OCI-LY3 (cell line): Measurements from ENCODE around the gene ANKRD39.

Source experiments
- H2AFZ ChIP-seq: fragments of 200-600, 300-600 bp; shearing (Covaris generic); 2 replicates; pipeline ENCODE4 v1.6.0; 2014; ENCODE audit warnings: antibody characterized with exemption, low read depth, low read length
- H3K27ac ChIP-seq: fragments of 200-600, 300-600 bp; sonication (generic); 2 replicates; pipeline ENCODE4 v1.5.1; 2014; ENCODE audit warnings: mild to moderate bottlenecking, low read length, moderate library complexity, mixed read lengths
- H3K27me3 ChIP-seq: fragments of 200-600, 300-600 bp; sonication (generic); 2 replicates; pipeline ENCODE4 v1.6.1; 2014; ENCODE audit warnings: low read depth, low read length, mixed read lengths
- H3K36me3 ChIP-seq: fragments of 200-600, 300-600 bp; sonication (generic); replicated peaks from 2 replicates; pipeline ENCODE3; 2014; ENCODE audit warnings: low read depth, low read length, mixed read lengths
- H3K4me1 ChIP-seq: fragments of 300-600, 200-600 bp; sonication (generic); 2 replicates; pipeline ENCODE4 v1.6.1; 2014; ENCODE audit warnings: low read length, mixed read lengths
- H3K4me2 ChIP-seq: fragments of 200-600, 300-600 bp; sonication (generic); 2 replicates; pipeline ENCODE4 v1.6.1; 2014; ENCODE audit warnings: low read length, mixed read lengths
- H3K4me3 ChIP-seq: fragments of 300-600, 200-600 bp; sonication (generic); 2 replicates; pipeline ENCODE4 v1.5.1; 2014; ENCODE audit warnings: antibody characterized with exemption, mild to moderate bottlenecking, low read length, moderate library complexity
- H3K79me2 ChIP-seq: fragments of 300-600, 200-600 bp; shearing (Covaris generic); 2 replicates; pipeline ENCODE4 v1.6.1; 2014; ENCODE audit warnings: mild to moderate bottlenecking, low read length, mixed read lengths
- H3K9ac ChIP-seq: fragments of 300-600, 200-600 bp; shearing (Covaris generic); 2 replicates; pipeline ENCODE4 v1.6.0; 2014; ENCODE audit warnings: mild to moderate bottlenecking, low read length, moderate library complexity
- H3K9me3 ChIP-seq: fragments of 200-600, 300-600 bp; shearing (Covaris generic); 2 replicates; pipeline ENCODE4 v1.6.1; 2014; ENCODE audit warnings: low read length, mixed read lengths; ENCODE audit not compliant: insufficient read depth
- H4K20me1 ChIP-seq: fragments of 200-600, 300-600 bp; sonication (generic); 2 replicates; pipeline ENCODE4 v1.6.1; 2016; ENCODE audit warnings: low read length, mixed read lengths; ENCODE audit not compliant: insufficient read depth
- CTCF ChIP-seq: fragments of 200-600, 300-600 bp; sonication (generic); IDR thresholded peaks from 2 replicates; pipeline ENCODE4 v1.5.1; 2014; ENCODE audit warnings: antibody characterized with exemption, low read length, low read depth
- EZH2phosphoT487 ChIP-seq: fragments of 200-600 bp; shearing (Covaris generic); IDR thresholded peaks from 2 replicates; pipeline ENCODE4 v1.6.1; 2018; ENCODE audit warnings: antibody characterized with exemption, mixed run types, low read depth

The ANKRD39 gene

GRCh38 chr2:96888072-96889011 is 30.5 kb upstream of the ANKRD39 start:
- peak overlapping the region; percentile 25 for H3K27ac ChIP-seq
- no peaks in the 10 kb centered on the region for H3K36me3 ChIP-seq
- no peaks in the 10 kb centered on the region for H3K79me2 ChIP-seq
- no peaks in the 10 kb centered on the region for H4K20me1 ChIP-seq
- no peaks in the 10 kb centered on the region; the same call in 1 of the 2 replicates for H3K27me3 ChIP-seq
- H3K4me2 ChIP-seq: peak overlapping the region; percentile 48
- H3K9me3 ChIP-seq: no peaks in the 10 kb centered on the region
- H3K4me3 ChIP-seq: no peak overlapping the region
- TF ChIP-seq CTCF: no peak
- no peak for TF ChIP-seq EZH2phosphoT487
- H2AFZ ChIP-seq: no peak overlapping the region
- H3K9ac ChIP-seq: no peak overlapping the region
- H3K4me1 ChIP-seq: peaks cover 28% of the 10 kb centered on the region

GRCh38 chr2:96887493-96888012 is 29.7 kb upstream of the ANKRD39 start:
- Histone ChIP-seq H3K9me3 (no peaks in the 10 kb centered on the region), H3K4me3 (no peak overlapping the region), H3K27ac (peak overlapping the region; percentile 25), H4K20me1 (no peaks in the 10 kb centered on the region), H3K9ac (no peak overlapping the region), H3K79me2 (no peaks in the 10 kb centered on the region), H2AFZ (no peak overlapping the region), H3K36me3 (no peaks in the 10 kb centered on the region), H3K4me1 (peaks cover 28% of the 10 kb centered on the region), H3K27me3 (no peaks in the 10 kb centered on the region; the same call in 1 of the 2 replicates), H3K4me2 (peak overlapping the region; percentile 48)
- TF ChIP-seq CTCF: no peak
- TF ChIP-seq EZH2phosphoT487: no peak

GRCh38 chr2:96885432-96886347 is 27.9 kb upstream of the ANKRD39 start:
- H4K20me1 ChIP-seq: no peaks in the 10 kb centered on the region
- H3K4me2 ChIP-seq: peak overlapping the region; percentile 16

More at GRCh38 chr2:96885432-96886347, 27.9 kb upstream of the ANKRD39 start:
- TF ChIP-seq CTCF (no peak), EZH2phosphoT487 (no peak)
- Histone ChIP-seq H3K27me3 (no peaks in the 10 kb centered on the region; the same call in 1 of the 2 replicates), H3K9ac (no peak overlapping the region), H3K27ac (no peak overlapping the region), H3K36me3 (no peaks in the 10 kb centered on the region), H3K4me1 (peaks cover 38% of the 10 kb centered on the region), H2AFZ (no peak overlapping the region), H3K4me3 (no peak overlapping the region), H3K9me3 (no peaks in the 10 kb centered on the region), H3K79me2 (no peaks in the 10 kb centered on the region)
